Embryonic facial prominence (tissue), 1 donor: ENCODE data around the gene GPR135.

Experiments used
- DNase-seq: peaks from one replicate; pipeline ENCODE4 v3.0.0-alpha.2; 2016; ENCODE audit errors: extremely low spot score

The GPR135 gene

DNA sequence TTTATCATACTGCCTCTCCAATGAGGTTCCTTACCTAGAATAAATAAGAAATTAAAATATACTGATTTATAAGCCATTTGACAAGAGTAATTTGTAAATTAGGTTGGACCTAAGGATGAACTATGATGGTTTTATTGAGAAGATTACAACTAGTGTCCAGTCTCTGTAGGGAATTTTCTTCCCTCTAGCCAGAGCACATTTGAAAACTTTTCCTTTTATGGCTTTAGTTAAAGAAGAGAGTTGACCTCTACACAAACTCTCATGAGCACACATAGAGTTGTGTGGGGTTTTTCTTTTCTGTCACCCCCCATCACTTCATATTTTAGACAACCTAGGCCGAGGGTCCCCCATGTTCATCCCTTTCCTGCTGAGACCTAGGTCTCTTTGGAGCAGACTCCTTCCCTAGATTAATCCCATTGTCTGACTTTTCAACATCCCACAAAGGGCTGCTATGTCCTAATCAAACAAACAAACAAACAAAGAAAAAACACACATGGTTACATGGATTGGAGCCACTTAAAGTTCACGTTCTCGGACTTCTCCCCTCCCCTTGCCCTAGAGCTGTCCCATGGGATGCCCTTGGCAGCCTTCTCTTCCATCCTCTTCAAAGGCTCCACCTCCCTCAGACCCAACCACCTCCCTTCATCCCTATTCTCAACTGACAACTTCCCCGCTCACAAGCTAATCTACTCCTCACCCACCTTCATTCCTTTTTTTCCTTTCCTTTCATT, 40.7 kb downstream of the GPR135 start:
- no peak for DNase-seq

DNA sequence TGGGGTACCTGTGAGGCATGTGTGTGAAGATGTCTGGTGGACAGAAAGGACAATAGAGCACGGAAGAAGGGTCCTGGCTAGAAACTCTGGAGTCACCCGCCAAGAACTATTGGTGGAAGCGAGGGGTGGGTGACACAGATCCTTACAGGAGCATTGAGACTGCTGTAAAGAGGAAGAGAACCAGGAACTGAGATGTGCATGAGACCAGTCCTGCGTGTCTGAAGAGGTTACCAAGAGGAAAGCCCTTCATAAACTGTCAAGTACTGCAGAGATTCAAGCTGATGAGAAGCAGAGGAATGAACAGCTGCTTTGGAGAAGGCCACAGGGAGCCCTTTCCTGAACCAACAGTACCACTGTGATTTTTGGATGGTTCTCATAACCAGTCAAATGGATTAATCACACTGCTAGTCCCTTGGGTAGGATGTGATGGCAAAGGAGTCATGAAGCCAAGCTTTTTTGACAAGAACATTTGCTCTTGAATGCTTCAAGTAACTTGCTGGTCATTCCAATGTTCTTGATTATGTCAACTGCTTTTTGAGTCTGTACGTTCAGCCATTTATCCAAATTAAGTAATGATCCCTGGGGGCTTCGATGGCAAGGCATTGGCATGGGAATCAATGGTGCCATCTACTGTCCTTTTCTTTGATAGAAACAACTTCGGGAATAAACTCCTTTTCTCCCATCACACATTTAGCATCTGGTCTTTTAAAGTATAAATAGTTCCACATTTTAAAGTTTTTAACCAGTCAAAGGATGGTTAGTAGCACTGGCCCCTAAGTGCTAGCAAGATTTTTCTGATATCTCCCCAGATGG, 42.9 kb downstream of the GPR135 start:
- DNase-seq = no peak

GRCh38 chr14:59419303-59419702, 45.9 kb downstream of the GPR135 start:
- DNase-seq = no peak

DNA sequence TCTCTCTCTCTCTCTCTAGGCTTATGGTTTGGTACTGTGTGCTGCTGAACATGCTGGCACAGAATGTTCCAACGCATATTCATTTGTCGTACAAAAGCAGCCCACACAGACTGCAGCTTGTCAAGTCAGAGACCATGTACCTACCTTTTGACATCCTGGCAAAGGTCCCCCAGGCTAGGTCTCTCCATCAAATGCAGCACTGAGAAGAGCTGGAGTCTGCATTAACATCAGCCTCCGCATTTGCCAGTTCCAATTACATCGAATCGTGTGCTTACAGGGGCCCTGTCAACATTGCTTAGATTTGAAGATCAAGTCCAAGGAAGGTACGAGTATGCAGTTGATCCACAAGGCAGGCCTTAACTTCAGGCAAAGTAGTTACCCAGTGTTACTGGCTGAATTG, 47.9 kb downstream of the GPR135 start:
- DNase-seq = no peak

DNA sequence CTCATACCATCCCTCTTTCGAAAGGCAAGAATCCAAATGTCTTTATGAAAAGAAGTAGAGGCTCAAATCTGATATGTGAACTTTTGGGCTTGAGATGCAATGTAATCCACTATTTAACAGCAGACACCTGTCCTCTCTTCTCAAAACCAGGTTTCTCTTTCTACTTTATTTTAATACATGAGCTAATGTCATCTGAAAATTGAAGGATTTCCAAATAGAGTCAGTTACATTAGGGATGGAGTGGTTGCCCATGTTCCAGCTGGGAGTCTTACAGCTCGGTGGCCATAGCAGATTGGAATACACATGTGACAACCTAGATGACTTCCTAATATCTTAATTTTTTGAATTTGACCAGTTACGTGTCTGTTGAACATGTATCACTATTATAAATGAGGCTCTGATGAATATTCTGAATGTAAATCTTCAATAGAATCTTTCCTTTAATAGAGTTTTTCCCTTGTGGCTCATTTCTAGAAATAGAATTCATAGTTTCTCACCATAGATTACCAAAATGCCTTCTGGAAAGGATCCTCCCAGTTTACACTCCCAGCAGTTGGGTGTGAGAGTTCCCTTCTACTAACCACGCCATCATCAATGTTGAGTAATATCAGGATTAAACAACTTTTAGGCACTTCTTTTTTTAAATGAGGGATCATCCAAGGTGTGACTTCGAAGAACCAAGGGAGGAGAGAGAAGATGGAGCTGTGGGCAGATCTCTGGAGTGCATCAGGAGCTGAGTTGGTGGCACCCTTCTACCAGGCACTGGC, 49.2 kb downstream of the GPR135 start:
- no peak for DNase-seq
